ENCODE measurements around the gene CACNA1H. TPM values are rescaled to one million over a fixed set of nuclear protein-coding genes. Genes with fewer than 3 reads are reported as not detected.
"Not testable (repeated sequence)": the region's sequence is repeated elsewhere in the genome, so short reads cannot be mapped to it uniquely, and the experiment has no call there.

The CACNA1H gene
- total RNA-seq, 2 experiments from 2014 or later: 0.50 to 0.84 TPM

GRCh38 chr16:1260101-1260680 is 107.3 kb downstream of the CACNA1H start:
- Mint-ChIP-seq H3K4me3 (no peak overlapping the region), H3K27ac (no peak overlapping the region), H3K36me3 (ENCODE audit: low read depth) (no peaks in the 10 kb centered on the region), H3K9me3 (peaks cover 7% of the 10 kb centered on the region), H3K4me1 (ENCODE audit: low read depth) (peaks cover 5% of the 10 kb centered on the region), H3K27me3 (ENCODE audit: low read depth) (peaks cover 17% of the 10 kb centered on the region)
- CTCF ChIA-PET: no interaction called here
- intact Hi-C loops (cut with micrococcal nuclease): no loop called here
- DNase-seq: no peak

DNA sequence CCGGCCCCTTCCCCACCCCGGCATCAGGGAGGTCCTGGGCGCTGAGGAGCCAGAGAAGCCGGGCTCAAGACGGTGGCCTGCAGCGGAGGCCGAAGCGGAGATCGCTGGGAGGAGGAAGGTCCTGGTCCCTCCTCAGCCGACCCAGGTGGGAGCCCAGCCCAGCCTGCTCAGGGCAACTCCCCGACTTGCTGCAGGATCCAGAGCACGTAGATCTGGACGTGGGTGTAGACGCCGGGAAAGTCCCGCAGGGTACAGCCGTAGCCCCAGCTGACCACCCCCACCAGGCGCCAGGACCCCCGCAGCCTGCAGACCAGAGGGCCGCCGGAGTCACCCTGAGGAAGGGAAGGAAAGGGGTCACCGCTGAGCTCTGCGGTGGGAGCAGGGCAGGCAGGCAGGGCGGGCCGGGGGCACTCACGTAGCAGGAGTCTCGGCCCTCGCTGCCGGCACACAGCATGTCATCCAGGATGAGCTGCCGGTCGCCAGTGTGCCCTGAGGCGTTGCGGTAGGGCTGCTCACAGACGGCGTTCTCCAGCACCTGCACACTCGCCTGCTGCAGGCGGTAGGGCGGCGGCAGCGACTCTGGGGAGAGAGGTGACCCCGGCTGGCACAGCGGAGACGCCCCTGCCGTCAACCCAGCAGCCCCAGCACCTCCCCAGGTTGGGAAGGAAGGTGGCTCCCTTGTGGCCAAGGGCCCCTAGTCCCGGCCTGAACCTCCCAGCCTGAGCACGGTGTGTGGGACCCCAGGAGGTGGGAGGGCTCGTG is 108.4 kb downstream of the CACNA1H start:
- Mint-ChIP-seq H3K9me3 (peaks cover 7% of the 10 kb centered on the region), H3K4me3 (no peak overlapping the region)

GRCh38 chr16:1262210-1262845 is 109.4 kb downstream of the CACNA1H start:
- Mint-ChIP-seq H3K4me3 (no peak overlapping the region), H3K27me3 (ENCODE audit: low read depth) (peaks cover 15% of the 10 kb centered on the region), H3K9me3 (peaks cover 7% of the 10 kb centered on the region), H3K4me1 (ENCODE audit: low read depth) (peaks cover 5% of the 10 kb centered on the region), H3K36me3 (ENCODE audit: low read depth) (no peaks in the 10 kb centered on the region), H3K27ac (no peak overlapping the region)
- CTCF ChIA-PET: no interaction called here
- DNase-seq: no peak
- intact Hi-C loops (cut with micrococcal nuclease): no loop called here

More for the DNA sequence above, 108.4 kb downstream of the CACNA1H start:
- H3K27ac Mint-ChIP-seq: no peak overlapping the region
- intact Hi-C loops (cut with micrococcal nuclease): no loop called here
- CTCF ChIA-PET: interaction anchor here (0.6 kb wide), 2 partner anchors 40 to 484 kb away, joined by 3 read pairs; no protein-coding TSS in a partner anchor
- H3K4me1 Mint-ChIP-seq (ENCODE audit: low read depth): peaks cover 5% of the 10 kb centered on the region
- H3K27me3 Mint-ChIP-seq (ENCODE audit: low read depth): peaks cover 17% of the 10 kb centered on the region
- no peak for DNase-seq
- no peaks in the 10 kb centered on the region for H3K36me3 Mint-ChIP-seq (ENCODE audit: low read depth)

DNA sequence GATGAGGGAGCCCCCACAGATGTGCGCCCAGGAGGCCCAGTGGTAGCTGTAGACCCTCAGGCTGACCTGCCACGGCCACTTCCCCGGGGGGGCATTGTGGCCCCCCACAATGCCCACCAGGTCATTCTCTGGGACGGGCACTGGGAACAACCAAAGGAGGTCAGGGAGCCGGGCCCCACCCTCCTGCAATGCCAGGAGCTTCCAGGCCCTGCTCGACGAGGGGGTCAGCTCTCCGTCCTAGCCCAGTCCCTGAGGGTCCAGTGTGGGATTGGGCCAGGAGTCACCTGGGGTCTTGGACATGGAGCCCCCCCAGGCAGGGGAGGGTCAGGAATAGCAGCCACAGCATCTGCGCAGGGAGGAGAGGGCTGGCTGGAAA is 109.9 kb downstream of the CACNA1H start:
- Mint-ChIP-seq H3K4me1 (ENCODE audit: low read depth) (peaks cover 5% of the 10 kb centered on the region), H3K27me3 (ENCODE audit: low read depth) (peaks cover 15% of the 10 kb centered on the region), H3K27ac (no peak overlapping the region), H3K36me3 (ENCODE audit: low read depth) (no peaks in the 10 kb centered on the region), H3K9me3 (peaks cover 7% of the 10 kb centered on the region), H3K4me3 (no peak overlapping the region)
- no peak for DNase-seq
- intact Hi-C loops (cut with micrococcal nuclease): no loop called here
- CTCF ChIA-PET: no interaction called here

DNA sequence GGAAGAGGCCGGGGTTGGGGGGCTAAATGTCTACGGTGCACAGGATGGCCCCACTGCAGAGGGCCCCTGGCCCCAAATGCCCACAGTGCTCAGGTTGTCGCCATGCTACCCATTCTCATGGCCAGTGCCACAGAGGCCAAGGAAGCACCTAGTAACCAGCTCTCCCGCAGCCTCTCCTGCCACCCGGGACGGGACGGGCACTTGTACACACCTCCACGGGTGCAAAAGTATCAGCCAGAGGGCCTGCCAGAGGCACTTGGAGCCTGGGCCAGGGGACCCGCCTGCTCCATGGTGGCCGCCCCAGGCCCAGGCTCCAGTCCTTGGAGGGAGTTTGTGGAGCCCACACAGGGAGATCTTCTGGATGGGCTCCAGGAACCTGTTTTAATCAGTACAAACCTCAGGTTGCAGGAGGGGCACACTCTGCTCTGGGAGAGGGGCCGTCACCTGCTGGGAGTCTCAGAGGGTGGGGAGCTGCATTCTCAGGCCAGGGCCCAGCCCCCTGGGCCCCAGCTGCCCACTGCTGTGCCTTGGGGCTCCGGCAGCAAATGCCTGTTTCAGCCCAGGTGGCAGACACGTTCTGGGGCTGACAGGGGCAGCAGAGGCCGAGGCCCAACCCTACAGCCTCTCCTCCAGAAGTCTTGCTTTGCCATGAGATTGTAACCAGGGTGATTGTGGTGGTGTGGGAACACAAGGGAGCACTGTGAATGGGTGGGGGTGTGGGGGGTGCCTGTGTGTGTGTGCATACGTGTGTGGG is 110.9 kb downstream of the CACNA1H start:
- Mint-ChIP-seq H3K27ac (no peak overlapping the region), H3K4me1 (ENCODE audit: low read depth) (peaks cover 5% of the 10 kb centered on the region), H3K36me3 (ENCODE audit: low read depth) (no peaks in the 10 kb centered on the region), H3K4me3 (no peak overlapping the region), H3K27me3 (ENCODE audit: low read depth) (peaks cover 15% of the 10 kb centered on the region), H3K9me3 (peaks cover 7% of the 10 kb centered on the region)
- intact Hi-C loops (cut with micrococcal nuclease): no loop called here
- no peak for DNase-seq
- CTCF ChIA-PET: no interaction called here

- no peak for DNase-seq
- CTCF ChIA-PET: no interaction called here
- H3K4me1 Mint-ChIP-seq (ENCODE audit: low read depth): no peaks in the 10 kb centered on the region
- H3K27me3 Mint-ChIP-seq (ENCODE audit: low read depth): peaks cover 10% of the 10 kb centered on the region
- intact Hi-C loops (cut with micrococcal nuclease): no loop called here
- H3K27ac Mint-ChIP-seq: no peak overlapping the region
- no peaks in the 10 kb centered on the region for H3K36me3 Mint-ChIP-seq (ENCODE audit: low read depth)
- peaks cover 7% of the 10 kb centered on the region for H3K9me3 Mint-ChIP-seq
- H3K4me3 Mint-ChIP-seq: no peak overlapping the region
These were observed 111.6 kb downstream of the CACNA1H start for GRCh38 chr16:1264345-1265089.

DNA sequence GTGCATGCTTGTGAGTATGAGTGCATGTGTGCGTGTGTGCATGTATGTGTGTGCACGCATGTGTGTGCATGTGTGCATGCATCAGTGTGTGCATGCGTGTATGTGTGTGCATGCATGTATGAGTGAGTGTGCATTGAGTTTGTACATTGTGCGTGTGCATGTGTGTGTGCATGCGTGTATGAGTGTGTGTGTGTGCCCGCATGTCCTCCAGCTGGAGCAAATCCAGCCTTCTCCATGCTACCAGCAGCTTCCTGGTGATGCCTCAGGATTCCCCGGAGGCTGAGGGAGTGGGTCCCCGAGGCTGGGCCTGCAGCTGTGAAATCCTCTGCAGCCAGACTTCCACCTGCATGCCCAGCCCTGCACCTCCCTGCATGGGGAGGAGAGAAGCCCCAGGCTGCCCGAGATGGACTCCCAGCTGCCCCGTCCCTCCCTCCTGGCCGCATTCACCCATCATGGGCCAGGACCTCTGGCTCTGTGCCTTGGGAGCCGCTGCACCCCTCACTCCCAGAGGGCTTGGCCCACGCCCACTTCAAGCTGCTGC is 112.3 kb downstream of the CACNA1H start:
- CTCF ChIA-PET: no interaction called here
- Mint-ChIP-seq H3K4me3 (no peak overlapping the region), H3K27me3 (ENCODE audit: low read depth) (peaks cover 10% of the 10 kb centered on the region), H3K9me3 (peaks cover 7% of the 10 kb centered on the region), H3K36me3 (ENCODE audit: low read depth) (no peaks in the 10 kb centered on the region), H3K27ac (no peak overlapping the region), H3K4me1 (ENCODE audit: low read depth) (no peaks in the 10 kb centered on the region)
- intact Hi-C loops (cut with micrococcal nuclease): no loop called here
- no peak for DNase-seq

DNA sequence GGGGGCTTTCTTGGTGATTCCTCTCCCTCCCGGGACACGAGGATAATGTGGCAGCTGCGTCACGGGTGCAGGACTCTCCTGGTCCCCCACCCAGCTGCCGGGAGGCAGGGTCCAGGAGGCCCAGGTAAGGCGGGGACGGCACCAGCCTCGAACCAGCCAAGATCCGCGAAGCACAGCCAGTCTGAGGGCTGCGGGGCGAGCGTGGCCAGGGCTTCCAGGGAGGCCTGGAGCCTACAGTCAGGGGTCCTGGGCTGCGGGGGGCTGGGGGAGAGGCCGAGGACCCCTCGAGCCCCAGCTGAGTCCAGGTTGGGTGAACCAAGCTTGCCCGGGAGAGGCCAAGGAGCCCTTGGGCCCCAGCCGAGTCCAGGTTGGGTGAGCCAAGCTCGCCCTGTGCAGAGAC is 112.9 kb downstream of the CACNA1H start:
- intact Hi-C loops (cut with micrococcal nuclease): no loop called here
- no peak for DNase-seq
- H3K9me3 Mint-ChIP-seq: peaks cover 7% of the 10 kb centered on the region
- no peaks in the 10 kb centered on the region for H3K36me3 Mint-ChIP-seq (ENCODE audit: low read depth)
- CTCF ChIA-PET: no interaction called here
- no peak overlapping the region for H3K27ac Mint-ChIP-seq
- H3K4me1 Mint-ChIP-seq (ENCODE audit: low read depth): no peaks in the 10 kb centered on the region
- H3K27me3 Mint-ChIP-seq (ENCODE audit: low read depth): peaks cover 6% of the 10 kb centered on the region
- H3K4me3 Mint-ChIP-seq: no peak overlapping the region

GRCh38 chr16:1269418-1269817 is 116.5 kb downstream of the CACNA1H start:
- CTCF ChIA-PET; H3K27ac Mint-ChIP-seq; H3K36me3 Mint-ChIP-seq (ENCODE audit: low read depth); DNase-seq; H3K27me3 Mint-ChIP-seq (ENCODE audit: low read depth); H3K4me1 Mint-ChIP-seq (ENCODE audit: low read depth); intact Hi-C loops (cut with micrococcal nuclease); H3K9me3 Mint-ChIP-seq; H3K4me3 Mint-ChIP-seq: not testable (repeated sequence)

- Mint-ChIP-seq H3K9me3 (no peaks in the 10 kb centered on the region), H3K4me1 (ENCODE audit: low read depth) (no peaks in the 10 kb centered on the region), H3K36me3 (ENCODE audit: low read depth) (no peaks in the 10 kb centered on the region), H3K4me3 (no peak overlapping the region), H3K27ac (no peak overlapping the region), H3K27me3 (ENCODE audit: low read depth) (peaks cover 6% of the 10 kb centered on the region)
- CTCF ChIA-PET: interaction anchor here (0.9 kb wide), 1 partner anchor 61 kb away, joined by 5 read pairs; no protein-coding TSS in a partner anchor
- no peak for DNase-seq
- intact Hi-C loops (cut with micrococcal nuclease): no loop called here
These were observed 118.4 kb downstream of the CACNA1H start for GRCh38 chr16:1271380-1271723.
